AG04450 (cell line): ENCODE measurements around the gene RGS7. TPM values are rescaled to one million over a fixed set of nuclear protein-coding genes. Genes with fewer than 3 reads are reported as not detected.

ENCODE experiments used
- CTCF ChIA-PET: fragments of 300-600, 350-600 bp; formaldehyde crosslinking; extraction: SDS; loops from one replicate; lab custom pipeline; 2022; ENCODE audit warnings: antibody characterized with exemption, inconsistent platforms; lab: Charles Lee
- POLR2A ChIA-PET: fragments of 350-600 bp; formaldehyde crosslinking; extraction: SDS; loops from one replicate; lab custom pipeline; 2021; ENCODE audit warnings: antibody characterized with exemption, inconsistent platforms; lab: Yijun Ruan, JAX
- DNase-seq: peaks from one replicate; pipeline ENCODE4 v3.0.0-alpha.2; 2011; ENCODE audit warnings: low read depth, low spot score
- H3K27ac ChIP-seq: one replicate; pipeline ENCODE4 v1.5.1; 2012; ENCODE audit warnings: low read depth, low read length, control low read depth
- H3K27me3 ChIP-seq: one replicate; pipeline ENCODE4 v1.6.0; 2012; ENCODE audit warnings: low read length; ENCODE audit not compliant: control insufficient read depth, insufficient read depth
- H3K4me3 ChIP-seq: 2 replicates; pipeline ENCODE4 v1.5.1; 2011; ENCODE audit warnings: mild to moderate bottlenecking, low read depth, low read length, control low read depth
- H3K9me3 ChIP-seq: 2 replicates; pipeline ENCODE4 v1.5.1; 2012; ENCODE audit warnings: low read length; ENCODE audit not compliant: control insufficient read depth, insufficient read depth
- CTCF ChIP-seq: IDR thresholded peaks from 2 replicates; pipeline ENCODE4 v1.5.1; 2011; ENCODE audit warnings: low read depth, low read length, control low read depth, inconsistent platforms
- polyA plus RNA-seq: library from polyadenylated mRNA; depleted of rRNA; stranded (reverse); fragments of >200 nt; gene quantifications from 2 replicates; pipeline ENCODE4 v1.2.3, GENCODE V29; 2011

RGS7 gene
- polyA plus RNA-seq, 1 experiment = 0.29 TPM

GRCh38 chr1:240869071-240869470, 487.9 kb downstream of the RGS7 start:
- H3K27me3 ChIP-seq = no peaks in the 10 kb centered on the region
- POLR2A ChIA-PET = no interaction called here
- TF ChIP-seq CTCF = no peak
- H3K9me3 ChIP-seq = no peaks in the 10 kb centered on the region
- CTCF ChIA-PET = no interaction called here
- no peak overlapping the region for H3K4me3 ChIP-seq
- no peak overlapping the region for H3K27ac ChIP-seq
- no peak for DNase-seq

- Histone ChIP-seq H3K4me3 (no peak overlapping the region), H3K27me3 (no peaks in the 10 kb centered on the region), H3K27ac (no peak overlapping the region), H3K9me3 (no peaks in the 10 kb centered on the region)
- ChIA-PET POLR2A (no interaction called here), CTCF (no interaction called here)
- TF ChIP-seq CTCF = no peak
- DNase-seq = no peak
These were observed 490.3 kb downstream of the RGS7 start for GRCh38 chr1:240866724-240867123.

- ChIA-PET CTCF (no interaction called here), POLR2A (no interaction called here)
- no peak for TF ChIP-seq CTCF
- H3K27ac ChIP-seq = no peak overlapping the region
- H3K27me3 ChIP-seq = no peaks in the 10 kb centered on the region
- no peak for DNase-seq
- no peak overlapping the region for H3K4me3 ChIP-seq
- H3K9me3 ChIP-seq = no peaks in the 10 kb centered on the region
These were observed 497.0 kb downstream of the RGS7 start for GRCh38 chr1:240860023-240860422.

- no peak overlapping the region for H3K4me3 ChIP-seq
- H3K9me3 ChIP-seq = no peaks in the 10 kb centered on the region
- TF ChIP-seq CTCF = no peak
- DNase-seq = no peak
- H3K27ac ChIP-seq = no peak overlapping the region
- H3K27me3 ChIP-seq = no peaks in the 10 kb centered on the region
- ChIA-PET POLR2A (no interaction called here), CTCF (interaction anchor here (1.1 kb wide), 1 partner anchor 122 kb away, joined by 3 read pairs; no protein-coding TSS in a partner anchor)
These were observed 502.6 kb downstream of the RGS7 start for GRCh38 chr1:240854367-240854766.

GRCh38 chr1:240847325-240847724, 509.7 kb downstream of the RGS7 start:
- DNase-seq = no peak
- CTCF ChIA-PET = no interaction called here
- Histone ChIP-seq H3K27ac (no peak overlapping the region), H3K9me3 (no peaks in the 10 kb centered on the region), H3K4me3 (no peak overlapping the region), H3K27me3 (no peaks in the 10 kb centered on the region)
- POLR2A ChIA-PET = no interaction called here
- no peak for TF ChIP-seq CTCF
